ENCODE measurements around the gene TRABD2A.

GRCh38 chr2:84815146-84815545 is 65.7 kb downstream of the TRABD2A start:
- TF ChIP-seq EZH2 (IDR thresholded peaks at IDR 0.05; ENCODE audit: low read length), result no peak
- TF ChIP-seq CTCF (optimal IDR thresholded peaks at IDR 0.05 in 1 of 3, IDR thresholded peaks at IDR 0.05 in 1 of 3, conservative IDR thresholded peaks at IDR 0.05 in 1 of 3; ENCODE audit: extremely low read depth in 1 of 3, insufficient read depth in 2 of 3, low read length in 3 of 3), result no peak

Measured in keratinocyte (primary cell).